Lower leg skin (tissue), 4 donors: ENCODE data around the gene GPX4. TPM values are rescaled to one million over a fixed set of nuclear protein-coding genes. Genes with fewer than 3 reads are reported as not detected.

Source experiments
- DNase-seq, 2 donors: peaks; one replicate each; pipeline ENCODE4 v3.0.0-alpha.2; 2019; ENCODE audit warnings: low spot score in 2 of 2
- H3K4me3 ChIP-seq: fragments of 200-600 bp; sonication (generic); 2 replicates; pipeline ENCODE4 v1.5.1; 2017; ENCODE audit warnings: mild to moderate bottlenecking, low read depth; ENCODE audit not compliant: poor library complexity, severe bottlenecking
- CTCF ChIP-seq, 3 donors: fragments of 450-650 bp; IDR thresholded peaks; one replicate each; pipeline ENCODE4 v1.5.1; 2016; ENCODE audit warnings: antibody characterized with exemption in 3 of 3, mild to moderate bottlenecking in 3 of 3, moderate library complexity in 2 of 3
- POLR2A ChIP-seq, 2 donors: fragments of 450-650 bp; IDR thresholded peaks; one replicate each; pipeline ENCODE4 v1.6.1; 2016 to 2017; ENCODE audit warnings: antibody characterized with exemption in 2 of 2, mild to moderate bottlenecking in 1 of 2, moderate library complexity in 1 of 2
- WGBS, 2 donors: methylation state at CpG; one replicate each; pipeline ENCODE4 v1.1.5; 2018; 5-methylcytosine and 5-hydroxymethylcytosine counted together
- intact Hi-C: fragments of 100-400 bp; cut with DNase I; formaldehyde crosslinking; loops from one replicate; pipeline ENCODE4 v1.15.0; 2023; ENCODE audit warnings: low total_unique reads
- total RNA-seq, 4 donors: library from RNA; depleted of rRNA; stranded (reverse); fragments of >200 nt; gene quantifications; one replicate each; pipeline ENCODE4 v1.1.0, GENCODE V29; 2016

GPX4 gene
- total RNA-seq, 4 donors from 2014 or later: 375 to 507 (median 469) TPM

GRCh38 chr19:1130771-1131717 is 27.2 kb downstream of the GPX4 start:
- no peak for DNase-seq
- 46 to 57% methylated on average over 16 to 21 of the region's 22 CpGs for WGBS, 2 donors
- peak overlapping the region; percentile 34 for H3K4me3 ChIP-seq
- intact Hi-C loops: no loop called here
- TF ChIP-seq POLR2A (IDR thresholded peaks at IDR 0.05): no peak
- no peak for TF ChIP-seq CTCF (IDR thresholded peaks at IDR 0.05)

- WGBS, 2 donors: 0% methylated on average over 40 to 52 of the region's 64 CpGs
- peak; percentile 81 to 97 for DNase-seq
- intact Hi-C loops: no loop called here
Observed at GRCh38 chr19:1131718-1132551, 28.1 kb downstream of the GPX4 start.

GRCh38 chr19:1132552-1133383 is 29.0 kb downstream of the GPX4 start:
- H3K4me3 ChIP-seq: no peak overlapping the region
- DNase-seq: no peak
- WGBS, 2 donors: 55 to 58% methylated on average over 41 to 48 of the region's 48 CpGs
- intact Hi-C loops: no loop called here
- TF ChIP-seq POLR2A (IDR thresholded peaks at IDR 0.05) (no peak), CTCF (IDR thresholded peaks at IDR 0.05) (no peak)

More at GRCh38 chr19:1131718-1132551, 28.1 kb downstream of the GPX4 start:
- peak overlapping the region; percentile 34 for H3K4me3 ChIP-seq
- TF ChIP-seq POLR2A (IDR thresholded peaks at IDR 0.05) (no peak), CTCF (IDR thresholded peaks at IDR 0.05) (no peak)

- 92 to 93% methylated on average over 24 to 25 of the region's 25 CpGs for WGBS, 2 donors
- no peak for TF ChIP-seq CTCF (IDR thresholded peaks at IDR 0.05)
- no peak for TF ChIP-seq POLR2A (IDR thresholded peaks at IDR 0.05)
- DNase-seq: peak in 1 of 2 donors; percentile 87
- no peak overlapping the region for H3K4me3 ChIP-seq
- intact Hi-C loops: no loop called here
Observed at GRCh38 chr19:1133471-1133929, 29.7 kb downstream of the GPX4 start.

GRCh38 chr19:1134431-1134830 is 30.6 kb downstream of the GPX4 start:
- intact Hi-C loops: no loop called here

More at GRCh38 chr19:1134431-1134830, 30.6 kb downstream of the GPX4 start:
- TF ChIP-seq POLR2A (IDR thresholded peaks at IDR 0.05): no peak
- TF ChIP-seq CTCF (IDR thresholded peaks at IDR 0.05): no peak
- 88 to 91% methylated on average over 11 of the region's 11 CpGs for WGBS, 2 donors
- H3K4me3 ChIP-seq: no peak overlapping the region
- no peak for DNase-seq
